SJSA1 (cell line): Measurements from ENCODE around the gene MYH10. TPM values are rescaled to one million over a fixed set of nuclear protein-coding genes. Genes with fewer than 3 reads are reported as not detected.

Experiments
- DNase-seq, 2 experiments: peaks; one replicate each; pipeline ENCODE4 v3.0.0-alpha.2; 2015 to 2020; ENCODE audit warnings: low spot score in 2 of 2, low read depth in 1 of 2
- H3K27ac ChIP-seq: fragments of 250-450 bp; sonication (Bioruptor Pico); 2 replicates; pipeline ENCODE4 v1.5.1; 2020; ENCODE audit warnings: mild to moderate bottlenecking, moderate library complexity
- H3K27me3 ChIP-seq: fragments of 250-450 bp; sonication (Bioruptor Pico); replicated peaks from 2 replicates; pipeline ENCODE4 v1.5.1; 2020; ENCODE audit warnings: mild to moderate bottlenecking, moderate library complexity
- H3K36me3 ChIP-seq: fragments of 250-450 bp; sonication (Bioruptor Pico); 2 replicates; pipeline ENCODE4 v1.5.1; 2020; ENCODE audit warnings: mild to moderate bottlenecking
- H3K4me1 ChIP-seq: fragments of 250-450 bp; sonication (Bioruptor Pico); replicated peaks from 2 replicates; pipeline ENCODE4 v1.6.1; 2021; ENCODE audit warnings: mild to moderate bottlenecking
- H3K4me3 ChIP-seq: fragments of 250-450 bp; sonication (Bioruptor Pico); 2 replicates; pipeline ENCODE4 v1.5.1; 2020; ENCODE audit warnings: mild to moderate bottlenecking
- H3K9me3 ChIP-seq: fragments of 250-450 bp; sonication (Bioruptor Pico); replicated peaks from 2 replicates; pipeline ENCODE4 v1.5.1; 2020; ENCODE audit warnings: mild to moderate bottlenecking
- total RNA-seq: library from RNA; depleted of rRNA; stranded (reverse); fragments of >200 nt; shearing (Covaris generic); gene quantifications from 2 replicates; pipeline ENCODE4 v1.2.3, GENCODE V29; 2014; rRNA removed

MYH10 gene
- 122 and 150 TPM in 2 replicates for total RNA-seq

DNA sequence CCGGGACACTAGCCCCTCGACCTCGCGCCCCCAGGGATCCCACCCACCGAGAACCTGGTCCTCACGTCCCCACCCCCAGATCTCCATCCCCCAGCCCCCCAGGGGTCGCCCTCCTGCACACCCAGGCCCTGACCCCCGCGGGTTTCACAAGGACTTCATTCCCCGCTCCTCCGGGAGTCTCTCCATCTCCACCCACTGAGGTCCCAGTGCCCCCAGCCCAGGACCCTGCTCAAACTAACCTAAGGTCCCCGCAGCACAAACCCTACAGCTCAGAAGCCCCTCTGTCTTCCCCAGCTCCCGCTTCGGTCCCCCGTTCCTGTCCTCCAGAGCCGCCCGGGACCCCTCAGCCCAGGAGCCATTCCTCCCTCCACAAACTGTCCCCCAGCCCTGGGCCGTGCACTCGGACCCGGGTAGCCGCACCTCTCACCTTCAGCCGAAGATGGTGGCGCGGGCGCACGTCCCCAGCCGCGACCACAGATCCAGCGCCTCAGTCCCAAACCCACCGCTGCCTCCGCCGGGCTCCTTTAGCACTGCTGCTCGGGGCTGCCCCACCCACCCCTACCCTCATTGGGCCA, at the start of gene MYH10:
Gene MYH10, minus strand, starts transcription at position 499 of the 575 bp plus-strand sequence. CDS start 7,479 bp downstream, outside the sequence.
- no peak for DNase-seq
- Histone ChIP-seq H3K4me3 (peak within 1 kb of the TSS; percentile 84), H3K27ac (peak within 1 kb of the TSS; percentile 58), H3K36me3 (0 out of 2 replicates have a peak, but pooled peaks cover 3% of the 10 kb centered on the region), H3K4me1 (peaks cover 9% of the 10 kb centered on the region), H3K27me3 (no peaks in the 10 kb centered on the region), H3K9me3 (no peaks in the 10 kb centered on the region)

GRCh38 chr17:8679126-8679525, 48.6 kb upstream of the MYH10 start:
- Histone ChIP-seq H3K27me3 (no peaks in the 10 kb centered on the region), H3K27ac (no peak overlapping the region), H3K4me1 (peaks cover 20% of the 10 kb centered on the region), H3K36me3 (no peaks in the 10 kb centered on the region), H3K4me3 (no peak overlapping the region), H3K9me3 (peaks cover 3% of the 10 kb centered on the region; the same call in 1 of the 2 replicates)
- DNase-seq = no peak

DNA sequence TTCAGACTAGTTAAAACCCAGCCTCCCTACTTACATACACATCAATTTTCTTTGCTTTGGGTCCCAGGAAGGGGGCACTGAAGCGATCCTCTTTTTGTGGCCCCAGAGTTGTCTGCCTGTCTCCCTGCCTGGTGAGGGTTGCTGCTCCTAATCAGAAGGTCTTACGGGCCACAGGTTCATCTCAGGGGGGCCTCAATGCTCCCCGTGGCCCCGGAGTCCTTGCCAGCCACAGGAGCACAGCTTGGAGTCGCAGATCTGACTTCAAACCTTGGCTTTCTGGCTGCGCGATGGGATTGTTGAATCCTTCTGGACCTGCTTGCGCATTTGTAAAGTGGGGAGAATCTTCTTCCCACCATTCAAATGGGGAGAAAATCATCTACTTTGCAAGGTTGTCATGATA, 44.8 kb upstream of the MYH10 start:
- Histone ChIP-seq H3K4me1 (peaks cover 6% of the 10 kb centered on the region), H3K27me3 (no peaks in the 10 kb centered on the region), H3K36me3 (no peaks in the 10 kb centered on the region), H3K9me3 (peaks cover 3% of the 10 kb centered on the region; the same call in 1 of the 2 replicates), H3K27ac (no peak overlapping the region), H3K4me3 (no peak overlapping the region)
- no peak for DNase-seq

- H3K27ac ChIP-seq = no peak overlapping the region
- H3K36me3 ChIP-seq = no peaks in the 10 kb centered on the region
- 0 out of 2 replicates have a peak, but pooled peaks cover 3% of the 10 kb centered on the region for H3K4me1 ChIP-seq
- H3K4me3 ChIP-seq = no peak overlapping the region
- no peak for DNase-seq
- H3K27me3 ChIP-seq = no peaks in the 10 kb centered on the region
- peaks cover 3% of the 10 kb centered on the region; the same call in 1 of the 2 replicates for H3K9me3 ChIP-seq
These were observed 44.1 kb upstream of the MYH10 start for GRCh38 chr17:8674344-8675305.

DNA sequence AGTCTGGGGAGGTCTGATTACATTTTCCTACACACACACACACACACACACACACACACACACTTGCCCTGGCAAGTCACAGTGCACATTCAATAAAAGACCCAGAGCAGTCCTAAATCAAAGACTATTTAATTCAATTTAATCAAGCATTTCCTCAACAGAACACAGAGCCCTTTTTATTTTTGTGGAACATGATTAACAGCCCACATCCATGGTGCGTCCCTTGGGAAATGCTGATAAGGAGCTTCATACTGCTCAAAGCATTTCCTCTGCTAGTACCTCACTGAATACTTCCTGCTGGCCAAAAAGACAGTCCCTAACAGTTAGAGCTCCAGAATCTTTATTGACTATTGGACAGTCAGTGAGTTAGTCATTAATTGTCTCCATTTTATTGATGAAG, 43.1 kb upstream of the MYH10 start:
- Histone ChIP-seq H3K4me3 (no peak overlapping the region), H3K4me1 (0 out of 2 replicates have a peak, but pooled peaks cover 3% of the 10 kb centered on the region), H3K27ac (no peak overlapping the region), H3K36me3 (no peaks in the 10 kb centered on the region), H3K27me3 (no peaks in the 10 kb centered on the region), H3K9me3 (no peaks in the 10 kb centered on the region)
- DNase-seq = no peak

DNA sequence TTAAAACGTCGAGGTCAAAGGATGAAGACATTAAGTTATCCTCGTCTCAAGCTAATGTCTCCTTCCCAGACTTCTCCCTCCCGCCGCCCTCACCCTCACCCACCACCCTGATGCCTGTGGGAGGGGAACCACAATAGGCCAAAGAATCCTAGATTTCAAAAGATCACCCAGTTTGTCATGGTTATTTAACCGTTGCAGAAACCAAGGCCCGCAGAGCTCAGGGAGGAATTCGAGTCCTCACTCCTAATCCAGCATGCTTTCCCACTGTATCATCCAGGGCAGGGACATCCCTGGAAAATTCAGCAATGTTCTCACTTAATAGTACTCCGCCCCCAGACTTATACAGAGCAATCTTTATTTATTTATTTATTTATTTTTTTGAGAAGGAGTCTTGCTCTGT, 41.8 kb upstream of the MYH10 start:
- Histone ChIP-seq H3K4me1 (0 out of 2 replicates have a peak, but pooled peaks cover 3% of the 10 kb centered on the region), H3K4me3 (no peak overlapping the region), H3K36me3 (no peaks in the 10 kb centered on the region), H3K9me3 (no peaks in the 10 kb centered on the region), H3K27me3 (no peaks in the 10 kb centered on the region), H3K27ac (no peak overlapping the region)
- DNase-seq = no peak

GRCh38 chr17:8670421-8670820, 39.9 kb upstream of the MYH10 start:
- Histone ChIP-seq H3K36me3 (no peaks in the 10 kb centered on the region), H3K9me3 (no peaks in the 10 kb centered on the region), H3K4me3 (no peak overlapping the region), H3K4me1 (0 out of 2 replicates have a peak, but pooled peaks cover 3% of the 10 kb centered on the region), H3K27ac (no peak overlapping the region), H3K27me3 (no peaks in the 10 kb centered on the region)
- DNase-seq = no peak

DNA sequence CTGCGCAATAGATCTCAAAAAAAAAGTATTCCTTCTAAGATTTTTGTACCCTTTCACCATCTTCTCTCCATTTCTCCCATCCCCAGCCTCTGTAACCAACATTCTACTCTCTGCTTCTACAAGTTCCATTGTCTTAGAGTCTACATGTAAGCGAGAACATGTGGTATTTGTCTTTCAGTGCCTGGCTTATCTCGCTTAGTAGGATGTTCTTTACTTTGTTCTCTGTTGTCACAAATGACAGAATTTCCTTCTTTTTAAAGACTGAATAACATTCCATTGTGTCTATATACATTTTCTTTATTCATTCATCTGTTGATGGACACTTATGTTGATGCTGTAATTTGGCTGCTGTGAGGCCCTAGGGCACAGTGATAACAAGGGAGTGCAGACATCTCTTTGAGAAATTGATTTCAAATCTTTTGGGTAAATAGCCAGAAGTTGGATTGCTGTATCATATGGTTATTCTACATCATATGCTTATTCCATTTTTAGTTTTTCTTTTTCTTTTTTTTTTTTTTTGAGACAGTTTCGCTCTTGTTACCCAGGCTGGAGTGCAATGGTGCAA, 37.7 kb upstream of the MYH10 start:
- no peak for DNase-seq
- no peak overlapping the region for H3K4me3 ChIP-seq
- H3K27ac ChIP-seq = no peak overlapping the region
- H3K36me3 ChIP-seq = no peaks in the 10 kb centered on the region
- H3K27me3 ChIP-seq = no peaks in the 10 kb centered on the region
- H3K9me3 ChIP-seq = no peaks in the 10 kb centered on the region
- no peaks in the 10 kb centered on the region for H3K4me1 ChIP-seq

DNA sequence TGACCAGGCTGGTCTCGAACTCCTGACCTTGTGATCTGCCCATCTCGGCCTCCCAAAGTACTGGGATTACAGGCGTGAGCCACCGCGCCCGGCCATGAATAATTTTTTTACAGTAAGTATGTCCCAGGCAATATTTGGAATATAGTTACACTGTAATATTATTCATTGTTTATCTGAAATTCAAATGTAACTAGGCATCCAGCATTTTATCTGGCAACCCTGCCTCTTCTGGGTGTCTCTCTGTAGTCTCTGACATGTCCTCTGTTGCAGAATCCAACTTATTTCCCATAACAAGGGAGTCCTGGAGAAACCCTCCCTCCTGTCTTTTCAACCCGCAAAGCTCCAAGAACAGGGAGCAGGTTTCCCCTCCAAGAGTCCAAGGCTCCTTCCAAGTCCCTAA, 36.9 kb upstream of the MYH10 start:
- no peaks in the 10 kb centered on the region for H3K36me3 ChIP-seq
- DNase-seq = no peak
- no peak overlapping the region for H3K27ac ChIP-seq
- H3K27me3 ChIP-seq = no peaks in the 10 kb centered on the region
- H3K4me3 ChIP-seq = no peak overlapping the region
- H3K9me3 ChIP-seq = no peaks in the 10 kb centered on the region
- H3K4me1 ChIP-seq = no peaks in the 10 kb centered on the region

GRCh38 chr17:8665684-8666083, 35.2 kb upstream of the MYH10 start:
- H3K4me3 ChIP-seq = no peak overlapping the region
- H3K36me3 ChIP-seq = no peaks in the 10 kb centered on the region
- H3K4me1 ChIP-seq = no peaks in the 10 kb centered on the region
- no peak overlapping the region for H3K27ac ChIP-seq
- H3K27me3 ChIP-seq = no peaks in the 10 kb centered on the region
- no peak for DNase-seq
- H3K9me3 ChIP-seq = no peaks in the 10 kb centered on the region

DNA sequence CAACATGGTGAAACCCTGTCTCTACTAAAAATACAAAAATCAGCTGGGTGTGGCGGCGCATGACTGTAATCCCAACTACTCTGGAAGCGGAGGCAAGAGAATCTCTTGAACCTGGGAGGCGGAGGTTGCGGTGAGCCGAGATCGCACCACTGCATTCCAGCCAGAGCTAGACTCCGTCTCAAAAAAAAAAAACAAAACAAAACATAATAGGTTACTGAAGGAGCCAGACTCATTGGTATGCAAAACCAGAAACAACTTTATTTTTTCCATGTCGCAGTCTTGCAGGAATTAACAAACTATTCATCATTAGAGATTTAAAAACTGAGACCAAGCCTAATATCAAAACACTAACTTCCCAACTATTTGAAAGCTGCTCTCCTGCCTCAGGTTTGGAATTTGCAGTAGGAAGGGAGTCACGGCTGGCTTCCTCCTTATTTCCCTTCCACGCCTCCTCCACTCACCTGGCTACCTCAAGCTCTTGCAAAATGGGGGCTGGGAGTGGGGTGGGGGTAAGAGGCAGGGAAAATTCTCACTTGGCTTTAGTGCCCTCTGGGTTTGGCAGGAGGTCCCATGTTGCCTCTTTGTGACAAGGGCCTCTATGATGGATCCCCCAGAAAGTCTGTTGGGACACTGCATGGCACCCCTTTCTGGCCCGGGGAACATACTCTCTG, 34.1 kb upstream of the MYH10 start:
- DNase-seq = no peak
- Histone ChIP-seq H3K9me3 (no peaks in the 10 kb centered on the region), H3K4me3 (no peak overlapping the region), H3K27ac (no peak overlapping the region), H3K4me1 (no peaks in the 10 kb centered on the region), H3K27me3 (no peaks in the 10 kb centered on the region), H3K36me3 (no peaks in the 10 kb centered on the region)

- Histone ChIP-seq H3K4me1 (no peaks in the 10 kb centered on the region), H3K9me3 (no peaks in the 10 kb centered on the region), H3K27me3 (no peaks in the 10 kb centered on the region), H3K27ac (no peak overlapping the region), H3K4me3 (no peak overlapping the region), H3K36me3 (no peaks in the 10 kb centered on the region)
- DNase-seq = no peak
These were observed 32.4 kb upstream of the MYH10 start for GRCh38 chr17:8662973-8663372.

DNA sequence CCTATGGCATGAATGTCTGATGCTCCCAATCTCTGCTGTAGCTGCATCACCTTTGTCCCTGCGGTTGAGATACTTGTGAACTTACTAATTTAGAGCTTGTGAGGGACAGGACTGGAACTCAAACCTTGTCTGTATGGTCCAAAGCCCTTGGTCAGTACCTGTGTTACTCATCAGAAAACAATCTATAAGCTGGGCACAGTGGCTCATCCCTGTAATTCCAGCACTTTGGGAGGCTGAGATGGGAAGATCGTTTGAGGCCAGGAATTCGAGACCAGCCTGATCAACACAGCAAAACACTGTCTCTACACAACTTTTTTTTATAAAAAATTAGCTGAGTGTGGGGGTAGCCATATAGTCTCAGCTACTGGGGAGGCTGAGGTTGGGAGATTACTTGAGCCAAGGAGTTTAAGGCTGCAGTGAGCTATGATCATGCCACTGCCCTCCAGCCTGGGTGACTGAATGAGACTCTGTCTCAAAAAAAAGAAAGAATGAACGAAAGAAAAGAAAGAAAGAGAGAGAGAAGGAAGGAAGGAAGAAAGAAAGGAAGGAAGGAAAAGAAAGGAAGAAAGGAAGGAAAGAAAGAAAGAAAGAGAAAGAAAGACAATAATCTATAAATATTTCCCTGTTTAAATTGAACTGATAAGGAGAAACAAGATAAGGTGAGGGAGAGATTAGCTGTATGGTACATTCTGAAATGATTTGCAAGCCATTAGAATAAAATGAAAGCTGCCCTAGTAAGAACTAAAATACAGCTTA, 31.7 kb upstream of the MYH10 start:
- no peaks in the 10 kb centered on the region for H3K27me3 ChIP-seq
- H3K4me3 ChIP-seq = no peak overlapping the region
- no peak overlapping the region for H3K27ac ChIP-seq
- no peak for DNase-seq
- no peaks in the 10 kb centered on the region for H3K4me1 ChIP-seq
- H3K9me3 ChIP-seq = no peaks in the 10 kb centered on the region
- no peaks in the 10 kb centered on the region for H3K36me3 ChIP-seq
